Osteocyte (in vitro differentiated cells): Measurements from ENCODE around the gene DOK5. TPM values are rescaled to one million over a fixed set of nuclear protein-coding genes. Genes with fewer than 3 reads are reported as not detected.
"Not testable (repeated sequence)": the region's sequence is repeated elsewhere in the genome, so short reads cannot be mapped to it uniquely, and the experiment has no call there.

ENCODE experiments used
- DNase-seq: peaks from one replicate; pipeline ENCODE4 v3.0.0; 2021; ENCODE audit warnings: mixed read lengths; ENCODE audit not compliant: unreplicated experiment; ENCODE audit errors: extremely low spot score
- H3K27ac Mint-ChIP-seq: one replicate; pipeline ENCODE4 v1.8.0; 2021; ENCODE audit warnings: mild to moderate bottlenecking, mixed read lengths; ENCODE audit not compliant: unreplicated experiment
- H3K27me3 Mint-ChIP-seq: one replicate; pipeline ENCODE4 v1.8.0; 2021; ENCODE audit warnings: mixed read lengths; ENCODE audit not compliant: unreplicated experiment
- H3K36me3 Mint-ChIP-seq: one replicate; pipeline ENCODE4 v1.8.0; 2021; ENCODE audit warnings: mixed read lengths; ENCODE audit not compliant: unreplicated experiment
- H3K4me1 Mint-ChIP-seq: one replicate; pipeline ENCODE4 v1.8.0; 2021; ENCODE audit warnings: mixed read lengths; ENCODE audit not compliant: unreplicated experiment
- H3K4me3 Mint-ChIP-seq: one replicate; pipeline ENCODE4 v1.8.0; 2021; ENCODE audit warnings: mild to moderate bottlenecking, moderate library complexity, mixed read lengths; ENCODE audit not compliant: unreplicated experiment
- H3K9me3 Mint-ChIP-seq: one replicate; pipeline ENCODE4 v1.8.0; 2021; ENCODE audit warnings: mixed read lengths; ENCODE audit not compliant: unreplicated experiment
- CTCF ChIP-seq: fragments of 200-600 bp; sonication (generic); IDR thresholded peaks from 2 replicates; pipeline ENCODE4 v1.5.0; 2021; ENCODE audit warnings: antibody characterized with exemption, mild to moderate bottlenecking, moderate library complexity
- total RNA-seq: library from RNA; stranded (reverse); gene quantifications from 2 replicates; pipeline ENCODE4 v1.2.1, GENCODE V29; 2021

DOK5 gene
- total RNA-seq, 1 donor from 2014 or later, result 7.4 TPM

- TF ChIP-seq CTCF, result no peak
- Mint-ChIP-seq H3K9me3 (no peaks in the 10 kb centered on the region), H3K36me3 (no peaks in the 10 kb centered on the region), H3K27ac (no peak overlapping the region), H3K4me1 (peaks cover 21% of the 10 kb centered on the region), H3K27me3 (peaks cover 30% of the 10 kb centered on the region), H3K4me3 (no peak overlapping the region)
- no peak for DNase-seq
Measured at GRCh38 chr20:54479138-54479906, 3.9 kb downstream of the DOK5 start.

- not testable (repeated sequence) for DNase-seq, H3K9me3 Mint-ChIP-seq, H3K36me3 Mint-ChIP-seq, H3K4me3 Mint-ChIP-seq, H3K27ac Mint-ChIP-seq
- peaks cover 19% of the 10 kb centered on the region for H3K4me1 Mint-ChIP-seq
- peaks cover 25% of the 10 kb centered on the region for H3K27me3 Mint-ChIP-seq
Measured at GRCh38 chr20:54479937-54480336, 4.5 kb downstream of the DOK5 start.

- TF ChIP-seq CTCF, result no peak
Measured at GRCh38 chr20:54481442-54481841, 6.0 kb downstream of the DOK5 start.

GRCh38 chr20:54485631-54486030 lies 10.2 kb downstream of the DOK5 start:
- H3K4me3 Mint-ChIP-seq, result no peak overlapping the region
- no peak for TF ChIP-seq CTCF
- no peaks in the 10 kb centered on the region for H3K9me3 Mint-ChIP-seq
- no peak for DNase-seq
- peaks cover 2% of the 10 kb centered on the region for H3K27me3 Mint-ChIP-seq
- no peaks in the 10 kb centered on the region for H3K36me3 Mint-ChIP-seq
- no peaks in the 10 kb centered on the region for H3K4me1 Mint-ChIP-seq
- H3K27ac Mint-ChIP-seq, result no peak overlapping the region

More at GRCh38 chr20:54481442-54481841, 6.0 kb downstream of the DOK5 start:
- H3K4me1 Mint-ChIP-seq, result peaks cover 11% of the 10 kb centered on the region
- H3K4me3 Mint-ChIP-seq, result no peak overlapping the region
- H3K27ac Mint-ChIP-seq, result no peak overlapping the region
- H3K36me3 Mint-ChIP-seq, result no peaks in the 10 kb centered on the region
- H3K9me3 Mint-ChIP-seq, result no peaks in the 10 kb centered on the region
- H3K27me3 Mint-ChIP-seq, result peaks cover 18% of the 10 kb centered on the region
- DNase-seq, result no peak

- TF ChIP-seq CTCF, result no peak
- H3K4me1 Mint-ChIP-seq, result no peaks in the 10 kb centered on the region
- no peak for DNase-seq
- no peak overlapping the region for H3K27ac Mint-ChIP-seq
- no peaks in the 10 kb centered on the region for H3K9me3 Mint-ChIP-seq
- H3K27me3 Mint-ChIP-seq, result peaks cover 2% of the 10 kb centered on the region
- H3K36me3 Mint-ChIP-seq, result no peaks in the 10 kb centered on the region
- no peak overlapping the region for H3K4me3 Mint-ChIP-seq
Measured at GRCh38 chr20:54486585-54486984, 11.2 kb downstream of the DOK5 start.
